GM12873 (cell line): ENCODE data around the gene HMCN1.

ENCODE experiments used
- TF ChIP-seq, protein P1 (sequence below): IDR thresholded peaks from 2 replicates; pipeline ENCODE4 v1.5.1; 2012; ENCODE audit warnings: low read depth, mild to moderate bottlenecking, moderate library complexity, low read length, control low read depth; ENCODE audit not compliant: insufficient read depth; ENCODE audit errors: missing control alignments

The HMCN1 gene

DNA sequence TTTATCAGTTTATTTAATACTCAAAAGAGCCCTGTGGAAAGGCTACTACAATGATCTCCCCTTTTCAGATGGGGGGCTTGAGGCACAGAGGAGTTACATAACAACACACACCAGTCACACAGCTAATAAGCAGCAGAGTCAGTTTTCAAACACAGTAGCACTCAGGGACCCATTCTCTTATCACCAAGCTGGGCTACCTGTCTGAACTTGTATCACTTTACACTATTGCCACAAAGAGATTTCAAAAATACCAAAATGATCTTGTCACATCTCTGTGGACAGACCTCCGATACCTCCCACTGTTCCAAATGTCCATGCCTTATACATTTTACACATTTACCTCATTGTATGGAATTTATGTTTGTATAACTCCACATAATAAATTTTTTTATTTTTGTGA lies 506.2 kb downstream of the HMCN1 start:
- TF ChIP-seq, protein P1, sequence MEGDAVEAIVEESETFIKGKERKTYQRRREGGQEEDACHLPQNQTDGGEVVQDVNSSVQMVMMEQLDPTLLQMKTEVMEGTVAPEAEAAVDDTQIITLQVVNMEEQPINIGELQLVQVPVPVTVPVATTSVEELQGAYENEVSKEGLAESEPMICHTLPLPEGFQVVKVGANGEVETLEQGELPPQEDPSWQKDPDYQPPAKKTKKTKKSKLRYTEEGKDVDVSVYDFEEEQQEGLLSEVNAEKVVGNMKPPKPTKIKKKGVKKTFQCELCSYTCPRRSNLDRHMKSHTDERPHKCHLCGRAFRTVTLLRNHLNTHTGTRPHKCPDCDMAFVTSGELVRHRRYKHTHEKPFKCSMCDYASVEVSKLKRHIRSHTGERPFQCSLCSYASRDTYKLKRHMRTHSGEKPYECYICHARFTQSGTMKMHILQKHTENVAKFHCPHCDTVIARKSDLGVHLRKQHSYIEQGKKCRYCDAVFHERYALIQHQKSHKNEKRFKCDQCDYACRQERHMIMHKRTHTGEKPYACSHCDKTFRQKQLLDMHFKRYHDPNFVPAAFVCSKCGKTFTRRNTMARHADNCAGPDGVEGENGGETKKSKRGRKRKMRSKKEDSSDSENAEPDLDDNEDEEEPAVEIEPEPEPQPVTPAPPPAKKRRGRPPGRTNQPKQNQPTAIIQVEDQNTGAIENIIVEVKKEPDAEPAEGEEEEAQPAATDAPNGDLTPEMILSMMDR = no peak
